HG03097 (cell line): ENCODE measurements around the gene MPRIP.

Experiments
- ATAC-seq: cut with Tn5 transposase; IDR thresholded peaks from one replicate; pipeline ENCODE4 v1.9.1; 2021; ENCODE audit not compliant: unreplicated experiment, low FRiP score

MPRIP gene

DNA sequence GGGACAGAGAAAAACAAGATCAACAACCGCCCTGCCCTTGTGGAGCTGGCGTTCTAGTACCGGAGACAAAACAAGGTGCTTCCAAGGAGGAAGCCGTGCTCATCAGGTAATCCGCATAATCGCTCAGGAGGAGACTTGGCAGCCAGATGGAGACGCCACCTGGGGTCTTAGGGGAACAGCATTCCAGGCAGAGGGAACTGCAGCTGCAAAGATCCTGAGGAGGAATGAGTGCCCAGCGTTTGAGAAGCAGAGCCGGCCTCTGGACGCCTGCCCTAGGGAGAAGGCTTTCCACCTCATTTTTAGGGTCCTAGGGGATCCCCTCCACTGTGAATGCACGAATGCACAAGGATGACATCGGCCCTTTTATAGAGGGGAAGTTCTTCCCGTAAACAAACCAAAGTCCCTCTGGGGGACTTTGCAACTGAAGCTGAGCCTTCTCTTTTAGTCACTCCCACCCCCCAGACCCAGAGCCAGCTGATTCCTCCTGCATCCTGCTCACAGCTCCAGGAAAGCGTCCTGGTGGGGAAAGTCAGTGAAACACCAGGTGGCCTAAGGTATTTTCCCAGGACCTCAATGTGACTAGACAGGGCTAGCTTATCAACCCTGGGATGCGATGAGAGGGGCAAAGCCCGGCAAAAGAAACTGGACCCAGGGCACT is 13.2 kb upstream of the MPRIP start:
- no peak for ATAC-seq

- no peak for ATAC-seq
These were observed 12.3 kb upstream of the MPRIP start for GRCh38 chr17:17029938-17030337.

DNA sequence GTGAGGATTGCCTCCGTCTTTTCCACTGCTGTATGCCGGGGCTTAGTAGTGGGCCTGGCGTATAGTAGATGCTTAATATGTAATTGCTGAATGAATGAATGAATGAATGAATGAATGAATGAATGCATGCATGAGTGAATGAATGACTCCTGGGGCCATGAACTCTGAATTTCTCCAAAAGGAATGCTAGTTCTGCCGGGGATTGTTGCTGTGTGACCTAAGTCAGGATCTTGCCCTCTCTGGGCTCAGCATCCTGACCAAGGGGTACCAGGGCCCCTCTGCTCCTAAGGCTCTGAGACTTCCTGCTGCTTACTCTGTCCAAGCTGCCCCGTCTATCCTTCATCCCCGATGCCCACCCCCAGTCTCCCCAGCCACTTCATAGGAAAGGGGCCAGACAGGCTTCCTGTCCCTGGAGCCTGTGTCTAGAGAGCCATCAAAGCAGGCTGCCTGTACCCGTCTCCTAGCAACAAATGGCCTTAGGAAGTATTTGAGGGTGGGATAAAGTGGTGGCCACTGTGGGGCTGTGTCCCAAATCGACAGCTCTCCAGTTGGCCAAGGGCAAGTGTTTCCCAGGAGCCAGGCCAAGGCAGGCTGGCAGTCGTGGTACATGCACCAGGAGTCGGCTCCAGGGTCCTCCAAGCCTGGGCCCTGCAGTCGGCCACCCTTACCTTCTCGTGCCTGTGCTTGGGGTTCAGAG is 11.6 kb upstream of the MPRIP start:
- ATAC-seq: no peak

DNA sequence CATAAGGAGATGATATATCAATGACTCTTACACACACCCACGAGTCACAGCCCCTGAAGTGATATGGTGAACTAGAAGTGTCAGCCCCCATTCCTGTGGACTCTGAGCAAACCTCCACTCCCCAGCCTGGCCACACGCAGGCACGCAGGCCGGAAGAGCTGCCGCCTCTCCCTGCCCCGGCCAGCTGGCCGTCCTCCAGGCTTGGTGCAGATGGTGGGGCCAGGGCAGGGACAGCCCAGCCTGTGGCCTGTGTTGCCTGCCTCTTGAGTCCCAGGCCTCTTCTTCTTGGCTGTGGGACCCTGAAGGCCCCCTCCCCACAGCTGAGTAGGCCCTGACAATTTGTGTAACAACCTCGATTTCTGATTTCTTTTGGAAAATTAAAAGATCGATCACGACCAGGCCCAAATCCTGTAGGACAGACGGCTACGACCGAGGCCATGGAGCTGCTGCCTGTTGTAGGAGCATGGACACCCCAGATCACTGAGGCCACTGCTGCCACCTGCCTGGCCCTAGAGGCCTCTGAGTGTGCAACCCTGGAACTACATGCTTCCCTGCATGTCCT is 10.0 kb upstream of the MPRIP start:
- ATAC-seq: no peak

DNA sequence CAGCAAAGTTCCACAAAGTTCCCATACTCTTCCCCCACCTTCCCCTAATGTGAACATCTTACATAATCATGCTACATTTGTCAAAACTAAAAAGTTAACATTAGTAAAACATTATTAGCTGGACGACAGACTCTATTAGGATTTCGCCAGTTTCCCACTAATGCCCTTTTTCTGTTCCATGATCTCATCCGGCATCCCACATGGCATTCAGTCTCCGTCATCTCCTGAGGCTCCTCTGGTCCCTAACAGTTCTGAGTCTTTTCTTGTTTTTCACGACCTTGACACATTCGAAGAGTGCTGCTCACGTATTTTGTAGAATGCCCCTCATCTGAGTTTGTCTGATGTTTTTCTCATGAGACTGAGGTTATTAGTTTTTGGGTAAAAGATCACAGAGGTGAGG is 8.8 kb upstream of the MPRIP start:
- ATAC-seq: no peak

DNA sequence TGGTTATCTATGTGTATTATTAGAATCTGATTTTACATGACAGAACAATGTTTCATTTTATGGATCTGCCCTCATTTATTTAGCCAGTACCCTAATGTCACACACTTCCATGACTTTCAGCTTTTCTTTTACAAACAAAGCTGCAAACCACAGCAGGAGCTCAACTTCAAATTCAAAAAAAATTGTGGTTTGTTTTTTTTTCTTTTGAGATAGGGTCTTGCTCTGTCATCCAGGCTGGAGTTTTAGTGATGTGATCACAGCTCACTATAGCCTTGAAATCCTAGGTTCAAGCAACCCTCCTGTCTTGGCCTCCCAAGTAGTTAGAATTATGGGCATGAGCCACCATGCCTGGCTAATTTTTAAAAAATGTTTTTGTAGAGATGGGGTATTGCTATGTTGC is 8.2 kb upstream of the MPRIP start:
- no peak for ATAC-seq

- no peak for ATAC-seq
These were observed 7.7 kb upstream of the MPRIP start for GRCh38 chr17:17034496-17035075.

DNA sequence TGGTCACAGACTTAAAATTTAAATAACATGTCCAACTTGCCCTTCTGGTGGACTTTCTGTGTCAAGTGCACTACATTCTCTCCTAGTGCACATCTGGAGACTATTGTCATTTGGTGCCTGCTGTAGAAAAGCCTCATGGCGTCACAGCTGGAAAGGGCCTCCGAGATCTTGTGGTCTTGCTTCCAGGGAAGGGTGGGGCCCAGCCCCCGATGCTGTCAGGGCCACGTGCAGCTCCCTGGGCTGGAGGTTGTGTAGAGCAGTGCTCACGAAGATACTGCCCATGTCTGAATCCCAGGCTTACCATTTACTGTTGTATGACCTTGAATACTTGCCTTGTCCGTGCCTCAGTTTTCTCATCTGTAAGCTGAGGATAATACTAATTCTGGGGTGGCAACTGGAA is 6.8 kb upstream of the MPRIP start:
- no peak for ATAC-seq

- no peak for ATAC-seq
These were observed 6.2 kb upstream of the MPRIP start for GRCh38 chr17:17035920-17036523.

DNA sequence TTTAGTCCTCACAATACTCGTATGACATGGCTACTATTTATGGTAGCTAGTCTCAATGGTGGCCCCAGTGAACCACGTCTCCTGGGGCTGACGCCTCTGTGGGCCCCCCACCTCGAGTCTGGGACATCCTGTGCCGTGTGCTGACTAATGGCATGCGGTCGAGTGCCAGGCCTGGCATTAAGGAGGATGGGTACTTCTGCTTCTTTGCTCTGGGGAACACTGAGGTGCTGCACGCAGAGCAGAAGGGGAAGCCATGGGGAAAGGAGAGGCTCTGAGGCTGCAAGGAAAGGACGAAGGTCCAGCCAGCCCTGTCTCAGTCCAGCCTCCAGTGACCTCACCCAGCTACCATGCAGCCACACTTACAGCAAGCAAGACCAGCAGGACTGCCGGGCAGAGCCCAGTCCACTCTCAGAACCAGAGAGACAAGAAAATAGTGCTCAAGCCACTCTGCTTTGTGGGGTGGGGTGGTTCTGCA is 5.7 kb upstream of the MPRIP start:
- ATAC-seq: no peak

GRCh38 chr17:17039911-17040310 is 2.3 kb upstream of the MPRIP start:
- no peak for ATAC-seq

- no peak for ATAC-seq
These were observed 1.2 kb upstream of the MPRIP start for GRCh38 chr17:17041018-17041521.

DNA sequence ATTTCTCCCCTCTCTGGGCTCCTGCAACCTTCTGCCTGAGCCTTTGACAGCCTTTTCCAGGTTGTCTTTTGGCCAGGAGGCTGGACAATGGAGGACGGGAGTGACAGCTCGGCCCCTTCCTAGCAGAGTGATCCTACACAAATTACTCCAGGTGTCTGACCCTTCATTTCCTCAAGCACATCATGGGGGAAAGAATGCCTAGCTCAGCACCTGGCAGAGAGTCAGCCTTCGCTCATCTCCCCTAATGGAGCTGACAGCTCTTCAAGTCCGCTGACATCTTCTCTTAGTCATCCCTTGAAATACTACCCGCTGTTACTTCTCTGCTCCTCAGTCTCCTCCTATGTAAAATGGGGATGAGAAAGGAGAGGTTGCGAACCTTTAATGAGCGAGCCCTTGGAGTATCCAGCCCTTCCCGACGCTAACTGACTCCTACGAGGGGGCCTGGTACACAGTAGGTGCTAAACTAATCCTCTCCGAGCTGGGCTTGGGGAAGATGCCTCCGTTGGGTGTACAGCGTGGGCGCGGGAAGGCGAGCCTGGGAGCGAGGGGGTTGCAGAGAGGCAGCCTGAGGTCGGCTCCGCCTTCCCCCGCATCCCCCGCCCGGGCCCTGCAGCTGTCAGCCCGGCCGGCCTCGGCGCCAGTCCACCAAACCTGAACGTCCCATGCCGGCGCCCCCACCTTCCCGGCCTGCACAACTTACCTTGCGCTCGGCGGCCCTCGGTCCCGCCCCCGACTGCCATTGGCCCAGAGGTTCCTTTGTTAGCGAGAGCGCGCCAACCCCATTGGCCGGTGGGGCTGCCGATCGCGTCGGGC is 480 bp upstream of the MPRIP start:
- peak; percentile 91 for ATAC-seq

GRCh38 chr17:17042851-17043460 is 699 bp downstream of the MPRIP start:
- ATAC-seq: no peak

DNA sequence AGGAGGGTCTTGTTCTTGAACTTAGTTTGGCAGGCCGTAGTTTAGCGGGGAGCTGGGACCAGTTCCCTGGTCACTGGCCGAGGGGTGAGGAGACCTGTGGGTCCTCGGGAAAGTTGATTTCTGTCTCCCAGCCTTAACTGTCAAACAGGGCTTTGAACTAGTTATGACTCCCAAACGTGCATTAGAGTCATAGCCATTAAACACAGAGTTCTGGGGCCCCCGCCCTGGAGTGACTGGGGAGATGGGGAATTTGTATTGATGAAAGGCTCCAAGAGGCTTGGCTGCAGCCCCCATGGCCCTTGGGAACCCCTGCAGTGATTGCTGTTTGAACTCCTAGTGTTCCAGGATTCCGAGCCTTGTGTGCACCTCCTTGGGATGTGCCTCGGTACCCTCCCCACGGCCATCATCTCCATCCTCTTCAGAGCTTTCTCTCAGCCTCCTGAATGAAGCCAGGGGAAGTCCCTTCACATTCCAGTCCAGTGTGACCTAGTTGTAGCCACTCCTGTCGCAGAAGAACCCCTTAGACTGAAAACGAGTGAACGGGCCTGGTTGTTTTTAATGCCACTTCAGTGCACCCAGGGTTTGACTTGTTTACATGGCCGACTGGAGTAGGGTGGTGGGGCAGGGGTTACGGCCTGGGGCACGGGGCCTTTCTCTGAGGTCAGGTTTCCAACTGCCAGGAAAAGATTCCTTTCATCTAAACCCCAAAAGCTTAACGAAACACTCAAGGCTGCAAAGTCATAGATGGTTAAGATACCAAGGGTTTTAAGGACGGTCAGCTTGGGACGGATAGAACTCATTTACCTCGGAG is 1.4 kb downstream of the MPRIP start:
- no peak for ATAC-seq

GRCh38 chr17:17044846-17045561 is 2.7 kb downstream of the MPRIP start:
- ATAC-seq: no peak

GRCh38 chr17:17048106-17048505 is 5.8 kb downstream of the MPRIP start:
- ATAC-seq: no peak
